Measurements from ENCODE around the gene CBR3.
A peak's percentile ranks its signal among the peaks of the same experiment; 100 is the strongest.

Gene CBR3

GRCh38 chr21:36163750-36164741 lies 29.2 kb downstream of the CBR3 start:
- peaks cover 46% of the 10 kb centered on the region for H3K27me3 Mint-ChIP-seq (ENCODE audit: low read depth, poor library complexity)
- no peak overlapping the region for H3K4me3 Mint-ChIP-seq
- H3K9me3 Mint-ChIP-seq = no peaks in the 10 kb centered on the region
- peaks cover 30% of the 10 kb centered on the region for H3K4me1 Mint-ChIP-seq
- TF ChIP-seq CTCF (IDR thresholded peaks at IDR 0.05) = no peak
- peaks cover 8% of the 10 kb centered on the region for H3K36me3 Mint-ChIP-seq (ENCODE audit: low read depth)
- H3K27ac Mint-ChIP-seq = no peak overlapping the region
- DNase-seq = peak; percentile 28

GRCh38 chr21:36165356-36165755 lies 30.5 kb downstream of the CBR3 start:
- no peak for DNase-seq
- TF ChIP-seq CTCF (IDR thresholded peaks at IDR 0.05) = no peak
- Mint-ChIP-seq H3K9me3 (no peaks in the 10 kb centered on the region), H3K27me3 (ENCODE audit: low read depth, poor library complexity) (peaks cover 35% of the 10 kb centered on the region), H3K27ac (no peak overlapping the region), H3K4me1 (peaks cover 30% of the 10 kb centered on the region), H3K36me3 (ENCODE audit: low read depth) (peaks cover 18% of the 10 kb centered on the region), H3K4me3 (no peak overlapping the region)

GRCh38 chr21:36166705-36167104 lies 31.8 kb downstream of the CBR3 start:
- H3K36me3 Mint-ChIP-seq (ENCODE audit: low read depth) = peaks cover 13% of the 10 kb centered on the region
- TF ChIP-seq CTCF (IDR thresholded peaks at IDR 0.05) = no peak
- peaks cover 31% of the 10 kb centered on the region for H3K4me1 Mint-ChIP-seq
- no peaks in the 10 kb centered on the region for H3K9me3 Mint-ChIP-seq
- peaks cover 32% of the 10 kb centered on the region for H3K27me3 Mint-ChIP-seq (ENCODE audit: low read depth, poor library complexity)
- peak overlapping the region; percentile 56 for H3K27ac Mint-ChIP-seq
- H3K4me3 Mint-ChIP-seq = no peak overlapping the region
- DNase-seq = peak; percentile 26

GRCh38 chr21:36167541-36167940 lies 32.7 kb downstream of the CBR3 start:
- Mint-ChIP-seq H3K4me1 (peaks cover 35% of the 10 kb centered on the region), H3K27me3 (ENCODE audit: low read depth, poor library complexity) (peaks cover 26% of the 10 kb centered on the region), H3K36me3 (ENCODE audit: low read depth) (peaks cover 13% of the 10 kb centered on the region), H3K27ac (no peak overlapping the region), H3K9me3 (no peaks in the 10 kb centered on the region), H3K4me3 (no peak overlapping the region)
- no peak for TF ChIP-seq CTCF (IDR thresholded peaks at IDR 0.05)
- DNase-seq = no peak

GRCh38 chr21:36169470-36170128 lies 34.7 kb downstream of the CBR3 start:
- Mint-ChIP-seq H3K9me3 (no peaks in the 10 kb centered on the region), H3K27me3 (ENCODE audit: low read depth, poor library complexity) (peaks cover 14% of the 10 kb centered on the region), H3K4me1 (peaks cover 21% of the 10 kb centered on the region), H3K36me3 (ENCODE audit: low read depth) (peaks cover 13% of the 10 kb centered on the region), H3K4me3 (no peak overlapping the region), H3K27ac (no peak overlapping the region)
- TF ChIP-seq CTCF (IDR thresholded peaks at IDR 0.05) = no peak
- DNase-seq = no peak
